H1 (cell line): ENCODE data around the gene SERPINB2. TPM values are rescaled to one million over a fixed set of nuclear protein-coding genes. Genes with fewer than 3 reads are reported as not detected.

Source experiments
- CTCF ChIA-PET: fragments of 300-600 bp; sonication (Branson Sonifier 250); formaldehyde crosslinking; loops from one replicate; lab custom pipeline; 2021; ENCODE audit not compliant: partially characterized antibody; lab: Charles Lee
- POLR2A ChIA-PET: fragments of 300-600 bp; sonication (Branson Sonifier 250); formaldehyde crosslinking; loops from one replicate; lab custom pipeline; 2021; ENCODE audit warnings: inconsistent platforms; ENCODE audit not compliant: partially characterized antibody; lab: Charles Lee
- DNase-seq, 2 experiments: peaks; one replicate each; pipeline versions ENCODE4 v3.0.0 to v3.0.0-alpha.2; 2010 to 2022; ENCODE audit warnings: low spot score in 2 of 2, low read depth in 1 of 2, mixed read lengths in 1 of 2
- FAIRE-seq: peaks from 2 replicates; lab custom pipeline; 2011; peaks lifted over from hg19 to GRCh38; lab: Jason Lieb, UNC
- H2AFZ ChIP-seq: 2 replicates; pipeline ENCODE4 v1.8.1; 2012; ENCODE audit warnings: low read length, inconsistent platforms
- H2AK5ac ChIP-seq: 2 replicates; pipeline ENCODE4 v1.6.1; 2013; ENCODE audit warnings: low read depth, low read length
- H2BK120ac ChIP-seq: replicated peaks from 2 replicates; pipeline ENCODE3; 2013; ENCODE audit warnings: low read depth, low read length, inconsistent platforms
- H2BK12ac ChIP-seq: 2 replicates; pipeline ENCODE4 v1.6.1; 2013; ENCODE audit warnings: low read depth, low read length
- H2BK15ac ChIP-seq: 2 replicates; pipeline ENCODE4 v1.6.1; 2013; ENCODE audit warnings: low read length
- H2BK20ac ChIP-seq: 2 replicates; pipeline ENCODE4 v1.6.1; 2013; ENCODE audit warnings: low read length
- H2BK5ac ChIP-seq: 2 replicates; pipeline ENCODE4 v1.6.1; 2013; ENCODE audit warnings: low read depth, low read length
- H3K14ac ChIP-seq: 2 replicates; pipeline ENCODE4 v1.6.1; 2013; ENCODE audit warnings: inconsistent platforms; ENCODE audit not compliant: insufficient read length
- H3K18ac ChIP-seq: 2 replicates; pipeline ENCODE4 v1.6.1; 2013; ENCODE audit warnings: low read length; ENCODE audit errors: extremely low read depth
- H3K23ac ChIP-seq: 2 replicates; pipeline ENCODE4 v1.6.1; 2013; ENCODE audit warnings: inconsistent platforms; ENCODE audit not compliant: insufficient read length
- H3K23me2 ChIP-seq: 2 replicates; pipeline ENCODE4 v1.6.1; 2013; ENCODE audit warnings: low read depth, low read length
- H3K27ac ChIP-seq: 2 replicates; pipeline ENCODE4 v1.6.1; 2011; ENCODE audit warnings: low read depth, low read length, inconsistent platforms
- H3K27me3 ChIP-seq, 4 experiments: replicated peaks in 1 of 4; 1 replicate in 1 of 4; 2 replicates in 3 of 4; pipeline versions ENCODE4 v1.6.1 to v1.8.1; 2011 to 2013; ENCODE audit warnings: low read length in 3 of 4, mild to moderate bottlenecking in 3 of 4, inconsistent platforms in 2 of 4, mixed read lengths in 2 of 4, moderate library complexity in 1 of 4; ENCODE audit not compliant: control insufficient read depth in 3 of 4, insufficient read depth in 3 of 4; ENCODE audit errors: extremely low read depth in 1 of 4
- H3K36me3 ChIP-seq, 4 experiments: 2 replicates each; pipeline versions ENCODE4 v1.6.1 to v1.8.1; 2011 to 2013; ENCODE audit warnings: mild to moderate bottlenecking in 4 of 4, low read length in 3 of 4, moderate library complexity in 2 of 4, control low read depth in 1 of 4, inconsistent platforms in 1 of 4; ENCODE audit not compliant: insufficient read depth in 4 of 4, control insufficient read depth in 2 of 4
- H3K4ac ChIP-seq: replicated peaks from 2 replicates; pipeline ENCODE3; 2013; ENCODE audit warnings: low read length, low read depth, mixed read lengths, inconsistent platforms; ENCODE audit not compliant: insufficient read length
- H3K4me1 ChIP-seq, 4 experiments: replicated peaks in 1 of 4; 1 replicate in 1 of 4; 2 replicates in 3 of 4; pipeline versions ENCODE4 v1.6.1 to v1.8.1; 2011 to 2013; ENCODE audit warnings: low read length in 3 of 4, inconsistent platforms in 2 of 4, mixed read lengths in 1 of 4; ENCODE audit not compliant: insufficient read depth in 4 of 4, control insufficient read depth in 3 of 4
- H3K4me2 ChIP-seq, 2 experiments: 2 replicates each; pipeline versions ENCODE4 v1.6.1 to v1.8.1; 2011 to 2013; ENCODE audit warnings: low read depth in 2 of 2, low read length in 2 of 2, control low read depth in 1 of 2, inconsistent platforms in 1 of 2, mild to moderate bottlenecking in 1 of 2; ENCODE audit not compliant: insufficient read depth in 1 of 2
- H3K4me3 ChIP-seq, 4 experiments: fragments of 200-600, 300-600 bp in 1 of 4; sonication (generic), shearing (Covaris generic), sonication (Bioruptor Twin) in 1 of 4; 2 replicates each; pipeline versions ENCODE4 v1.5.1 to v1.8.1; 2011 to 2016; ENCODE audit warnings: low read length in 4 of 4, low read depth in 3 of 4, control low read depth in 2 of 4, inconsistent platforms in 2 of 4, mild to moderate bottlenecking in 2 of 4, mixed read lengths in 1 of 4, moderate library complexity in 1 of 4; ENCODE audit not compliant: insufficient read depth in 2 of 4; ENCODE audit errors: extremely low read depth in 1 of 4
- H3K56ac ChIP-seq: replicated peaks from 2 replicates; pipeline ENCODE3; 2013; ENCODE audit warnings: low read depth, mild to moderate bottlenecking, mixed read lengths, low read length, inconsistent platforms; ENCODE audit not compliant: insufficient read length
- H3K79me1 ChIP-seq: 2 replicates; pipeline ENCODE4 v1.6.1; 2013; ENCODE audit warnings: low read depth, low read length, control low read depth
- H3K79me2 ChIP-seq, 2 experiments: 2 replicates each; pipeline versions ENCODE4 v1.6.1 to v1.8.1; 2012 to 2013; ENCODE audit warnings: low read length in 2 of 2, mild to moderate bottlenecking in 2 of 2, inconsistent platforms in 1 of 2; ENCODE audit not compliant: insufficient read depth in 2 of 2, control insufficient read depth in 1 of 2
- H3K9ac ChIP-seq, 4 experiments: replicated peaks in 1 of 4; 1 replicate in 1 of 4; 2 replicates in 3 of 4; pipeline versions ENCODE4 v1.6.1 to v1.8.1; 2011 to 2013; ENCODE audit warnings: low read depth in 3 of 4, low read length in 3 of 4, control low read depth in 2 of 4, mild to moderate bottlenecking in 2 of 4, moderate library complexity in 2 of 4, inconsistent platforms in 1 of 4; ENCODE audit errors: extremely low read depth in 1 of 4
- H3K9me3 ChIP-seq, 2 experiments: 2 replicates each; pipeline versions ENCODE4 v1.6.1 to v1.8.1; 2012 to 2013; ENCODE audit warnings: mild to moderate bottlenecking in 2 of 2, moderate library complexity in 2 of 2, control low read depth in 1 of 2, inconsistent platforms in 1 of 2, low read depth in 1 of 2, low read length in 1 of 2, mixed read lengths in 1 of 2; ENCODE audit not compliant: insufficient read depth in 2 of 2
- H4K20me1 ChIP-seq, 2 experiments: replicated peaks in 1 of 2; 2 replicates each; pipeline versions ENCODE3 to v1.8.1; 2011 to 2013; ENCODE audit warnings: inconsistent platforms in 2 of 2, low read length in 2 of 2, mild to moderate bottlenecking in 1 of 2; ENCODE audit not compliant: insufficient read depth in 2 of 2, control insufficient read depth in 1 of 2
- H4K5ac ChIP-seq: 2 replicates; pipeline ENCODE4 v1.6.1; 2013; ENCODE audit warnings: low read length, low read depth, mixed read lengths, inconsistent platforms; ENCODE audit not compliant: insufficient read length
- H4K8ac ChIP-seq: 2 replicates; pipeline ENCODE4 v1.8.0; 2013; ENCODE audit warnings: mild to moderate bottlenecking, moderate library complexity, low read length, inconsistent platforms; ENCODE audit not compliant: insufficient read depth; ENCODE audit errors: extremely low read depth
- H4K91ac ChIP-seq: replicated peaks from 2 replicates; pipeline ENCODE3; 2013; ENCODE audit warnings: low read length, mixed read lengths, inconsistent platforms; ENCODE audit not compliant: insufficient read length
- POLR2AphosphoS5 ChIP-seq: IDR thresholded peaks from 2 replicates; pipeline ENCODE4 v1.6.1; 2011; ENCODE audit warnings: low read depth, low read length
- POU5F1 ChIP-seq: IDR thresholded peaks from 2 replicates; pipeline ENCODE4 v1.6.1; 2011; ENCODE audit warnings: low read depth, mild to moderate bottlenecking, low read length, moderate library complexity
- SIRT6 ChIP-seq: IDR thresholded peaks from one replicate; pipeline ENCODE4 v1.7.1; 2012; ENCODE audit warnings: low read length, inconsistent platforms
- ZNF274 ChIP-seq: IDR thresholded peaks from 2 replicates; pipeline ENCODE4 v1.7.0; 2012; ENCODE audit warnings: low read length, borderline replicate concordance; ENCODE audit errors: extremely low read depth
- WGBS, 2 experiments: shearing (Covaris generic) in 1 of 2; methylation state at CpG; one replicate each; pipeline versions ENCODE4 v1.1.6 to v1.1.7; 2013 to 2015; ENCODE audit warnings: low lambda C conversion rate in 2 of 2, mixed read lengths in 2 of 2, inconsistent platforms in 1 of 2, low coverage in 1 of 2, missing lambda C conversion rate in 1 of 2; ENCODE audit not compliant: insufficient replicate concordance in 2 of 2, insufficient coverage in 1 of 2, insufficient read length in 1 of 2; ENCODE audit errors: extremely low coverage in 1 of 2, missing lambda C conversion rate in 1 of 2; 5-methylcytosine and 5-hydroxymethylcytosine counted together
- polyA plus RNA-seq, 7 experiments: library from polyadenylated mRNA; depleted of rRNA in 3 of 7; stranded (reverse) in 5 of 7; unstranded in 2 of 7; fragments of >200 nt in 5 of 7; fragments of 200-250 nt in 2 of 7; gene quantifications; 1 replicate in 5 of 7; 2 replicates in 1 of 7; 4 replicates in 1 of 7; pipeline versions ENCODE4 v1.2.1 to v1.2.3, GENCODE V29; 2011 to 2013; ENCODE audit warnings: missing spikeins in 2 of 7, mixed read lengths in 2 of 7
- total RNA-seq: library from RNA; stranded (reverse); fragmentation: NEBNext Ultra II Directional; extraction: Animal tissue kit (Norgen Biotek cat#: 25700); gene quantifications from 2 replicates; pipeline ENCODE4 v1.2.1, GENCODE V29; 2021

Gene SERPINB2
- total and polyA plus RNA-seq, 2 of the 8 experiments (the other 6 are each of a cell fraction or from before 2014, with no cell fraction given): not detected

DNA sequence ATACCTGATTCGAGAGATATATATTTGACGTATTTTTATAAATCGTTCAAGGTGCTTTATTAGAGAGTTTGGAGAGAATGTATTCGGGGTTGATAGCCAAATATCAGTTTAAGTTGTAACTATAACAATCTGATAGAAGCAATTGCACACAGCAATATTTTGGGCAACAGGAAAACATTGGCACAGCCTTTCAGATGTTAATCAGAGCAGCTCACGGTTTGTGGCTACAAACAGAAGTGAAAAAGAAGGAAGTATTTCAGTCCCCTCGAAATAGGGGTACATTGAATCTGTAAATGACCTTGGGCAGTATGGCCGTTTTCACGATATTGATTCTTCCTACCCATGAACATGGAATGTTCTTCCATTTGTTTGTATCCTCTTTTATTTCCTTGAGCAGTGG, 40.8 kb downstream of the SERPINB2 start:
- Histone ChIP-seq H2BK15ac (no peak overlapping the region), H2BK5ac (no peak overlapping the region), H3K18ac (no peak overlapping the region), H3K36me3 (no peaks in the 10 kb centered on the region), H4K20me1 (no peaks in the 10 kb centered on the region), H4K8ac (no peak overlapping the region), H3K56ac (no peak overlapping the region), H3K4me3 (no peak overlapping the region), H3K9me3 (no peaks in the 10 kb centered on the region), H3K4me2 (no peak overlapping the region), H3K79me2 (no peaks in the 10 kb centered on the region), H2BK12ac (no peak overlapping the region), H3K23me2 (no peaks in the 10 kb centered on the region), H3K4me1 (no peaks in the 10 kb centered on the region), H2BK20ac (no peak overlapping the region), H2AFZ (no peak overlapping the region), H3K4ac (no peak overlapping the region), H3K27ac (no peak overlapping the region), H2BK120ac (no peak overlapping the region), H2AK5ac (no peak overlapping the region), H3K9ac (no peak overlapping the region), H4K91ac (no peak overlapping the region), H3K79me1 (no peaks in the 10 kb centered on the region), H3K14ac (no peak overlapping the region), H3K23ac (no peak overlapping the region), H4K5ac (no peak overlapping the region), H3K27me3 (no peaks in the 10 kb centered on the region)
- POLR2A ChIA-PET: no interaction called here
- no peak for FAIRE-seq
- no peak for DNase-seq
- CTCF ChIA-PET: interaction anchor here (1.0 to 1.4 kb wide), 4 partner anchors 8 to 66 kb away, joined by 3 to 5 read pairs (median 4); partner anchors contain the start of gene SERPINB10
- TF ChIP-seq SIRT6: no peak
- no peak for TF ChIP-seq POLR2AphosphoS5
- TF ChIP-seq ZNF274: no peak
- no peak for TF ChIP-seq POU5F1
- 87 to 100% methylated on average over 3 to 8 of the region's 8 CpGs for WGBS, 2 experiments
